Renal cortical epithelial cell (primary cell): ENCODE data around the gene NAT8. TPM values are rescaled to one million over a fixed set of nuclear protein-coding genes. Genes with fewer than 3 reads are reported as not detected.
A peak's percentile ranks its signal among the peaks of the same experiment; 100 is the strongest.
"Not testable (repeated sequence)": the region's sequence is repeated elsewhere in the genome, so short reads cannot be mapped to it uniquely, and the experiment has no call there.

Source experiments
- DNase-seq: peaks from one replicate; pipeline ENCODE4 v3.0.0-alpha.2; 2011; ENCODE audit warnings: low read depth
- total RNA-seq: library from RNA; depleted of rRNA; stranded (reverse); fragments of >200 nt; gene quantifications from 2 replicates; pipeline ENCODE4 v1.2.3, GENCODE V29; 2014

NAT8 gene
- 0.69 and 14.4 TPM in 2 replicates for total RNA-seq

GRCh38 chr2:73642338-73643018 lies at the start of gene NAT8:
TSS of gene NAT8 (minus strand) at chr2:73642422. CDS start at chr2:73641628, 794 bp downstream.
- peak; percentile 69 for DNase-seq

- not testable (repeated sequence) for DNase-seq
Measured at GRCh38 chr2:73690372-73691088, 48.3 kb upstream of the NAT8 start.

GRCh38 chr2:73688494-73688893 lies 46.3 kb upstream of the NAT8 start:
- not testable (repeated sequence) for DNase-seq

- DNase-seq, result peak; percentile 30
Measured at GRCh38 chr2:73685764-73686438, 43.7 kb upstream of the NAT8 start.

GRCh38 chr2:73684905-73685304 lies 42.7 kb upstream of the NAT8 start:
- not testable (repeated sequence) for DNase-seq

GRCh38 chr2:73684325-73684724 lies 42.1 kb upstream of the NAT8 start:
- DNase-seq, result peak; percentile 19

GRCh38 chr2:73679951-73680571 lies 37.8 kb upstream of the NAT8 start:
- not testable (repeated sequence) for DNase-seq

GRCh38 chr2:73679237-73679636 lies 37.0 kb upstream of the NAT8 start:
- not testable (repeated sequence) for DNase-seq

- DNase-seq, result not testable (repeated sequence)
Measured at GRCh38 chr2:73678008-73678407, 35.8 kb upstream of the NAT8 start.

GRCh38 chr2:73676211-73676610 lies 34.0 kb upstream of the NAT8 start:
- DNase-seq, result not testable (repeated sequence)

- not testable (repeated sequence) for DNase-seq
Measured at GRCh38 chr2:73674696-73675157, 32.5 kb upstream of the NAT8 start.

GRCh38 chr2:73669976-73670375 lies 27.8 kb upstream of the NAT8 start:
- not testable (repeated sequence) for DNase-seq

GRCh38 chr2:73667239-73667638 lies 25.0 kb upstream of the NAT8 start:
- not testable (repeated sequence) for DNase-seq

GRCh38 chr2:73654175-73654574 lies 12.0 kb upstream of the NAT8 start:
- peak; percentile 45 for DNase-seq

- DNase-seq, result no peak
Measured at GRCh38 chr2:73652348-73652747, 10.1 kb upstream of the NAT8 start.

- DNase-seq, result peak; percentile 89
Measured at GRCh38 chr2:73651591-73652230, 9.5 kb upstream of the NAT8 start.

- not testable (repeated sequence) for DNase-seq
Measured at GRCh38 chr2:73647690-73648089, 5.5 kb upstream of the NAT8 start.

- DNase-seq, result no peak
Measured at GRCh38 chr2:73641767-73642062, 507 bp downstream of the NAT8 start.

- no peak for DNase-seq
Measured at GRCh38 chr2:73640946-73641766, 1.1 kb downstream of the NAT8 start.

- peak; percentile 77 for DNase-seq
Measured at GRCh38 chr2:73640511-73640911, 1.7 kb downstream of the NAT8 start.

GRCh38 chr2:73638429-73638828 lies 3.8 kb downstream of the NAT8 start:
- no peak for DNase-seq
